Ectodermal cell (in vitro differentiated cells): ENCODE results near the gene U2AF2.

Experiments
- H3K27ac ChIP-seq: 2 replicates; pipeline ENCODE4 v1.7.0; 2013; ENCODE audit warnings: mild to moderate bottlenecking, low read depth, low read length; ENCODE audit not compliant: insufficient read depth, poor library complexity, severe bottlenecking
- H3K27me3 ChIP-seq: 2 replicates; pipeline ENCODE4 v1.7.0; 2013; ENCODE audit warnings: mild to moderate bottlenecking, low read length; ENCODE audit not compliant: insufficient read depth, control insufficient read depth, poor library complexity, severe bottlenecking
- H3K36me3 ChIP-seq: one replicate; pipeline ENCODE4 v1.7.0; 2013; ENCODE audit warnings: low read length; ENCODE audit not compliant: control insufficient read depth, insufficient read depth
- H3K4me1 ChIP-seq: one replicate; pipeline ENCODE4 v1.7.0; 2013; ENCODE audit warnings: low read length; ENCODE audit not compliant: control insufficient read depth, insufficient read depth
- H3K4me3 ChIP-seq: 2 replicates; pipeline ENCODE4 v1.7.0; 2013; ENCODE audit warnings: low read depth, low read length, control low read depth; ENCODE audit not compliant: insufficient read depth
- H3K9me3 ChIP-seq: 2 replicates; pipeline ENCODE4 v1.7.0; 2013; ENCODE audit warnings: mild to moderate bottlenecking, low read length, moderate library complexity; ENCODE audit not compliant: control insufficient read depth
- WGBS, 2 experiments: methylation state at CpG; one replicate each; pipeline ENCODE4 v1.1.7; 2013; ENCODE audit warnings: missing lambda C conversion rate in 2 of 2; 5-methylcytosine and 5-hydroxymethylcytosine counted together

U2AF2 gene

GRCh38 chr19:55649268-55650125 lies 5.3 kb upstream of the U2AF2 start:
- peak overlapping the region; percentile 88 for H3K4me3 ChIP-seq
- H3K9me3 ChIP-seq: no peaks in the 10 kb centered on the region
- 93 to 94% methylated on average over 17 of the region's 17 CpGs for WGBS, 2 experiments
- peaks cover 17% of the 10 kb centered on the region for H3K4me1 ChIP-seq
- no peaks in the 10 kb centered on the region for H3K27me3 ChIP-seq
- no peak overlapping the region for H3K27ac ChIP-seq
- peaks cover 15% of the 10 kb centered on the region for H3K36me3 ChIP-seq

GRCh38 chr19:55650126-55650557 lies 4.7 kb upstream of the U2AF2 start:
- H3K27ac ChIP-seq: no peak overlapping the region
- H3K4me1 ChIP-seq: peaks cover 13% of the 10 kb centered on the region
- peaks cover 9% of the 10 kb centered on the region for H3K36me3 ChIP-seq
- H3K27me3 ChIP-seq: no peaks in the 10 kb centered on the region
- no peaks in the 10 kb centered on the region for H3K9me3 ChIP-seq
- H3K4me3 ChIP-seq: no peak overlapping the region
- 90 to 97% methylated on average over 4 of the region's 4 CpGs for WGBS, 2 experiments

GRCh38 chr19:55650602-55651230 lies 4.1 kb upstream of the U2AF2 start:
- Histone ChIP-seq H3K27me3 (no peaks in the 10 kb centered on the region), H3K4me3 (no peak overlapping the region), H3K27ac (no peak overlapping the region), H3K9me3 (no peaks in the 10 kb centered on the region), H3K36me3 (peaks cover 3% of the 10 kb centered on the region), H3K4me1 (peaks cover 13% of the 10 kb centered on the region)
- WGBS, 2 experiments: 92 to 95% methylated on average over 17 of the region's 17 CpGs

DNA sequence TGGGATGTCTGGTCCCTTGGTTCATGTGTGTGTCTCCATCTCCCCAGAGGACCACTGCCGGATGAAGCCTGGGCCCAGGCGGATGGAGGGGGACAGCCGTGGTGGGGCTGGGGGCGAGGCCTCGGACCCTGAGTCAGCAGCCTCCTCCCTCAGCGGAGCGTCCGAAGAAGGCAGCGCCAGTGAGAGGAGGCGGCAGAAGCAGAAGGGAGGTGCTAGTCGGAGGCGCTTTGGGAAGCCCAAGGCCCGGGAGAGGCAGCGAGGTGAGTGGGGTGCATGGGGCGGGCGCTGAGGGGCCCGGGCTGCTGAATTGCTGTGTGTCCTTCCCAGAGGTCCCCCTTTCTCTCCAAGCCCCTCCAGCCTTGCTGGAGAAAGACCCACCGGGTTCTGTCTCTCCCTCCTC lies 3.6 kb upstream of the U2AF2 start:
- H3K27me3 ChIP-seq: no peaks in the 10 kb centered on the region
- H3K9me3 ChIP-seq: no peaks in the 10 kb centered on the region
- peaks cover 13% of the 10 kb centered on the region for H3K4me1 ChIP-seq
- WGBS, 2 experiments: 84 to 85% methylated on average over 18 of the region's 18 CpGs
- H3K27ac ChIP-seq: no peak overlapping the region
- no peak overlapping the region for H3K4me3 ChIP-seq
- H3K36me3 ChIP-seq: peaks cover 3% of the 10 kb centered on the region

DNA sequence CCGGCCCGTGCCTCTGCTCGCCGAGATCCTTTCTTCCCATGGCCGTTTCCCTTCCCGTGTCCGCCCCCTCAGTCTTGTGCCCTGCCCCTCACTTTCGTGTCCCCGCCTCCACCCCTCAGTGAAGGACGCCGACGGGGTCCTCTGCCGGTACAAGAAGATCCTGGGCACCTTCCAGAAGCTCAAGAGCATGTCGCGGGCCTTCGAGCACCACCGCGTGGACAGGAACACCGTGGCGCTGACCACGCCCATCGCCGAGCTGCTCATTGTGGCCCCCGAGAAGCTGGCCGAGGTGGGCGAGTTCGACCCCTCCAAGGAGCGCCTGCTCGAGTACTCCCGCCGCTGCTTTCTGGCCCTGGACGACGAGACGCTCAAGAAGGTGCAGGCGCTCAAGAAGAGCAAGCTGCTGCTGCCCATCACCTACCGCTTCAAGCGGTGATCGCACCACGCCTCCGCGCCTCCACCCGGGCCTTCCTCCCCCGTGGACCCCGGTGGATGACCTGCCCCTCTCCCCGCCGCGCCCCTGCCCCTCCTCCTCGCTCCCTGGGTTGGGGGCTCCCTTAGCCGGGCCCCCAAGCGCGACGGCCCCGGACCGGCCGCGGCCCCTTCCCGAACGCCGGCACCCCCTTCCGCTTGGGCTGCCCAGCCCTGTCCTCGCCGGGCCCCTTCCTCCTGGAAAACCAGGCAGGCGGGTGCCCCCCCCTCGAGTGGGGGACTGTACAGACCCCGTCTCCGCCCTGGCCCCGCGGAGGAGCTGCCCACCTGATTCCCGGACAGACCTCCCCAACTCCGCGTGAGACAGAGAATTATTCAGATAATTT lies 2.3 kb upstream of the U2AF2 start:
- Histone ChIP-seq H3K4me1 (peaks cover 14% of the 10 kb centered on the region), H3K36me3 (peaks cover 3% of the 10 kb centered on the region), H3K9me3 (no peaks in the 10 kb centered on the region), H3K4me3 (no peak overlapping the region), H3K27me3 (no peaks in the 10 kb centered on the region), H3K27ac (no peak overlapping the region)
- WGBS, 2 experiments: 79 to 82% methylated on average over 71 of the region's 71 CpGs

DNA sequence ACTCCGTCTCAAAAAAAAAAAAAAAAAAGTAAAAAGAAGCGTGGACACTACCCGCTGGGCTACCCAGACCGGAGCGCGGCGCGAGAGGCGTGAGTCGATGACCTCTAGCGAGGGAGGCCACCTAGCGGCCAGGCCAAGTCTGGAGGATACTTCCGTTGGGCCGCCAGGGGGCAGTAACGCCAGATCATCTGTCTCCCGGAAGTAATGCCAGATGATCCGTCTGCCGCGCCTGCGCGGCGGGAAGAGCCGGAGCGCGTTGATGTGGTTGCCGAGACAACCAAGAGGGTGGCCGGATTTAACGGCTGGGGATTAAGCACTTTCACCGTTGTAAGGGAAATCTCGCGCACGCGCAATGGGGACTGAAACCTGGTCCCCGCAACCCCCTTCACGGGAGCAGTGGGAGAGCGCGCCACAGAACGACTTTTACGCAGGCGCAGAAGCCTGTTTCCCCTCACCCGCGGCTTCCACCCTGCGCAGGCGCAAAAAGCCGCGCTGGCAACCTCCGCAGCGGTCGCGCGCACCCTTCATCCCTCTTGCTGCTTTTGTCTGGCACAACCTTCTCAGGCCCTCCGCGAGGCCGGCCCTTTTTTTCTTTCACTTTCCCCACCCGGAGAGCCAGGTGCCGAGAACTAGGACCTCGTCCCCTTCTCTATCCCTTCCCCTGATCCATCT lies 1.0 kb upstream of the U2AF2 start:
- WGBS, 2 experiments: 0% methylated on average over 57 of the region's 57 CpGs
- Histone ChIP-seq H3K27ac (peak overlapping the region; percentile 90), H3K36me3 (peaks cover 3% of the 10 kb centered on the region), H3K4me1 (peaks cover 15% of the 10 kb centered on the region), H3K27me3 (no peaks in the 10 kb centered on the region), H3K9me3 (no peaks in the 10 kb centered on the region), H3K4me3 (peak overlapping the region; percentile 99)

GRCh38 chr19:55654323-55654867 lies 440 bp upstream of the U2AF2 start:
- peak overlapping the region; percentile 90 for H3K27ac ChIP-seq
- 0 to 1% methylated on average over 52 of the region's 52 CpGs for WGBS, 2 experiments
- H3K4me3 ChIP-seq: peak overlapping the region; percentile 99
- no peaks in the 10 kb centered on the region for H3K9me3 ChIP-seq
- no peaks in the 10 kb centered on the region for H3K27me3 ChIP-seq
- H3K36me3 ChIP-seq: peaks cover 3% of the 10 kb centered on the region
- peaks cover 14% of the 10 kb centered on the region for H3K4me1 ChIP-seq

DNA sequence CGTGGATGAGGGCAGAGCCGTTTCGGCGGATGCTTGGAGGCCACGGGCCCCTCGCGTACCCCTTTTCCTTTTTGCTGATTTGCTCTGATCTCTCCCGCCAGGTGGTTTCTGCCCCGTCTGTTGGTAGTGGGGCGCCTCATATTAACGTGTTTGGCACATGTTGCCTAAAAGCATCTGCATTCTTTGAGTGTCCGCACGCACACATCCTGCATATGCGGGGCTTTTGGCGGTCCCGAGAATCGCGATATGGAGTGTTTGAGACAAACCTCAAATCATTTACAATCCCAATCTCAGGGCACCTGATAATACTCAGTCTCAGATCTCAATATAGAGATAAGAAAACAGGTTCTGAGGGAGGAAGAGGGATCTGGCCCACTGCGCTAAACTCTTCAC lies 809 bp downstream of the U2AF2 start:
- peak overlapping the region; percentile 99 for H3K27ac ChIP-seq
- H3K36me3 ChIP-seq: peaks cover 8% of the 10 kb centered on the region
- no peaks in the 10 kb centered on the region for H3K27me3 ChIP-seq
- peaks cover 14% of the 10 kb centered on the region for H3K4me1 ChIP-seq
- H3K4me3 ChIP-seq: peak overlapping the region; percentile 99
- H3K9me3 ChIP-seq: no peaks in the 10 kb centered on the region
- WGBS, 2 experiments: 0 to 1% methylated on average over 19 of the region's 19 CpGs

- Histone ChIP-seq H3K4me1 (peaks cover 14% of the 10 kb centered on the region), H3K27ac (no peak overlapping the region), H3K9me3 (no peaks in the 10 kb centered on the region), H3K4me3 (peak overlapping the region; percentile 99), H3K36me3 (peaks cover 16% of the 10 kb centered on the region), H3K27me3 (no peaks in the 10 kb centered on the region)
- WGBS, 2 experiments: 85 to 87% methylated on average over 7 of the region's 7 CpGs
Observed at GRCh38 chr19:55656552-55656951, 1.7 kb downstream of the U2AF2 start.
